Measurements from ENCODE around the gene ELP5. TPM values are rescaled to one million over a fixed set of nuclear protein-coding genes. Genes with fewer than 3 reads are reported as not detected.

Gene ELP5
- total and polyA plus RNA-seq, 11 donors = 28.0 to 87.2 (median 50.4) TPM

GRCh38 chr17:7232114-7232513 is 19.9 kb upstream of the ELP5 start:
- intact Hi-C loops (cut with DNase I) = loop anchor here in 3 of 10 donors (10.0 kb wide), 3 partner anchors 253 to 613 kb away; partner anchors contain the start of genes CD68 (in 1 of the 3), POLR2A (in 1 of the 3) and SLC35G6 (in 1 of the 3)
- Histone ChIP-seq H3K4me1 (peaks cover 5 to 48% (median 23%) of the 10 kb centered on the region in 12 donors), H3K9me3 (no peaks in the 10 kb centered on the region), H3K27me3 (no peaks in the 10 kb centered on the region), H3K4me3 (peak overlapping the region in 2 of 12 donors; percentile 79 to 85), H3K36me3 (peaks cover 0 to 57% (median 50%) of the 10 kb centered on the region in 9 donors), H3K27ac (no peak overlapping the region)
- ATAC-seq (no peak), DNase-seq (no peak)
- no peak for TF ChIP-seq CTCF (IDR thresholded peaks at IDR 0.05)
- TF ChIP-seq POLR2A (IDR thresholded peaks at IDR 0.05) = no peak
- WGBS, 4 donors = 80 to 85% (median 83%) methylated on average over 5 of the region's 5 CpGs

- TF ChIP-seq POLR2A (IDR thresholded peaks at IDR 0.05) (no peak), CTCF (IDR thresholded peaks at IDR 0.05) (no peak)
- H3K36me3 ChIP-seq = peaks cover 0 to 43% (median 36%) of the 10 kb centered on the region in 9 donors
- no peak for DNase-seq
- peak overlapping the region; percentile 65 to 99 (median 84) for H3K4me3 ChIP-seq
- no peaks in the 10 kb centered on the region for H3K27me3 ChIP-seq
- peak in 2 of 4 donors; percentile 1 to 4 for ATAC-seq
- WGBS, 4 donors = 1 to 3% (median 2%) methylated on average over 9 of the region's 9 CpGs
- H3K9me3 ChIP-seq = no peaks in the 10 kb centered on the region
- H3K27ac ChIP-seq = peak overlapping the region; percentile 17 to 96 (median 88)
- intact Hi-C loops (cut with DNase I) = loop anchor here in 3 of 10 donors (10.0 kb wide), 3 partner anchors 251 to 611 kb away; partner anchors contain the start of genes CD68 (in 1 of the 3), POLR2A (in 1 of the 3) and SLC35G6 (in 1 of the 3)
- H3K4me1 ChIP-seq = peaks cover 5 to 53% (median 26%) of the 10 kb centered on the region in 12 donors
These were observed 18.3 kb upstream of the ELP5 start for GRCh38 chr17:7233701-7234082.

GRCh38 chr17:7234083-7234951 is 17.7 kb upstream of the ELP5 start, which contains the start of gene DVL2:
TSS of gene DVL2 (minus strand) at chr17:7234517. CDS start at chr17:7234262, 255 bp downstream.
- WGBS, 4 donors = 0 to 1% (median 1%) methylated on average over 19 to 72 of the region's 72 CpGs
- peak within 1 kb of the TSS; percentile 65 to 99 (median 84) for H3K4me3 ChIP-seq
- H3K27ac ChIP-seq = peak within 1 kb of the TSS; percentile 17 to 96 (median 88)
- peak; percentile 96 to 97 (median 97) for DNase-seq
- H3K27me3 ChIP-seq = no peaks in the 10 kb centered on the region
- TF ChIP-seq POLR2A (IDR thresholded peaks at IDR 0.05) (peak in 1 of 2 donors; percentile 79), CTCF (IDR thresholded peaks at IDR 0.05) (no peak)
- H3K36me3 ChIP-seq = peaks cover 0 to 37% (median 30%) of the 10 kb centered on the region in 9 donors
- ATAC-seq = peak; percentile 53 to 68 (median 64)
- H3K9me3 ChIP-seq = no peaks in the 10 kb centered on the region
- H3K4me1 ChIP-seq = peaks cover 5 to 53% (median 26%) of the 10 kb centered on the region in 12 donors
- intact Hi-C loops (cut with DNase I) = loop anchor here in 3 of 10 donors (10.0 kb wide), 3 partner anchors 250 to 610 kb away; partner anchors contain the start of genes CD68 (in 1 of the 3), POLR2A (in 1 of the 3) and SLC35G6 (in 1 of the 3)
